Measurements from ENCODE around the gene SYT12.
A peak's percentile ranks its signal among the peaks of the same experiment; 100 is the strongest.

Gene SYT12

GRCh38 chr11:67031791-67032561, 9.0 kb downstream of the SYT12 start:
- no peaks in the 10 kb centered on the region for H3K9me3 Mint-ChIP-seq
- DNase-seq (no peak), ATAC-seq (no peak)
- no peak overlapping the region for H3K27ac Mint-ChIP-seq
- H3K36me3 Mint-ChIP-seq (ENCODE audit: low read depth), result no peaks in the 10 kb centered on the region
- H3K4me1 Mint-ChIP-seq, result peaks cover 2% of the 10 kb centered on the region
- H3K27me3 Mint-ChIP-seq, result peaks cover 35% of the 10 kb centered on the region
- no peak overlapping the region for H3K4me3 Mint-ChIP-seq

- Mint-ChIP-seq H3K36me3 (ENCODE audit: low read depth) (no peaks in the 10 kb centered on the region), H3K4me1 (peaks cover 2% of the 10 kb centered on the region), H3K27ac (no peak overlapping the region), H3K4me3 (no peak overlapping the region), H3K27me3 (peaks cover 33% of the 10 kb centered on the region), H3K9me3 (no peaks in the 10 kb centered on the region)
- no peak for DNase-seq
- ATAC-seq, result no peak
Observed at GRCh38 chr11:67032830-67033551, 10.1 kb downstream of the SYT12 start.

GRCh38 chr11:67033661-67034166, 10.8 kb downstream of the SYT12 start:
- Mint-ChIP-seq H3K9me3 (no peaks in the 10 kb centered on the region), H3K36me3 (ENCODE audit: low read depth) (no peaks in the 10 kb centered on the region), H3K4me1 (peaks cover 2% of the 10 kb centered on the region), H3K4me3 (no peak overlapping the region), H3K27me3 (peaks cover 35% of the 10 kb centered on the region), H3K27ac (no peak overlapping the region)
- ATAC-seq, result peak; percentile 52
- DNase-seq, result no peak

DNA sequence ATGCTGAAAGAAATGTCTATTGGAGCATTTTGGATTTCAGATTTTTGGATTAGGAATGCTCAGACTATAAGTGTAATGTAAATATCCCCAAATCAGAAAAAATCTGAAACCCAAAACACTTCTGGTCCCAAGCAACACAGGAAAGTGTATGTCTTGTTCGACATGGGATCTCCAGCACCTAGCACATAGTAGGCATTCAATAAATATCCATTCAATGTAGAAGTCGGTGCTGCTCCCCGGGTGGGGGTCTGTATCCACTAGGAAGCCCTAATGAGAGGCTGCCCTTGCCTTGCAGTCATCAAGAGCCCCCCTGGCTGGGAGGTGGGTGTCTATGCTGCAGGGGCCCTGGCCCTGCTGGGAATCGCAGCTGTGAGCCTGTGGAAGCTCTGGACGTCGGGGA, 11.4 kb downstream of the SYT12 start:
- H3K27me3 Mint-ChIP-seq, result peaks cover 29% of the 10 kb centered on the region
- ATAC-seq (no peak), DNase-seq (no peak)
- H3K4me3 Mint-ChIP-seq, result no peak overlapping the region
- H3K4me1 Mint-ChIP-seq, result peaks cover 2% of the 10 kb centered on the region
- H3K9me3 Mint-ChIP-seq, result no peaks in the 10 kb centered on the region
- no peaks in the 10 kb centered on the region for H3K36me3 Mint-ChIP-seq (ENCODE audit: low read depth)
- H3K27ac Mint-ChIP-seq, result no peak overlapping the region

DNA sequence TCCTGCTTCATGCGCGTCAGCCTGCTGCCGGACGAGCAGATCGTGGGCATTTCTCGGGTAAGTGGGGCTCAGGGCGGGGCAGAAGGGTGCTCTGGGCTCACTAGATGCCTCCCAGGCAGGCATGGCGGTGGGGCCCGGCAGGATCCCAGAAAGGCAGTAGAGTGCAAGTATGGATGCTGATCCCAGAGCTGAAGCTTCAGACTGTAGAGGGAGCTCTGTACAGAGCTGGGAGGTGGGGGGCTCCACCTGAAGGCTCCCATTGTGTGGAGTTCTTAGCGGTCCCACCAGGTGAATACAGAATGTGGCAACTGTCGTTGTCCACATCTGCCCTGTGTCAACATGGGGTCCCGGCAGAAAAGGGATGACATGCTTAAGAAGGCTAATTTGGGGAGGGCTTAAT, 17.2 kb downstream of the SYT12 start:
- H3K27me3 Mint-ChIP-seq, result peaks cover 21% of the 10 kb centered on the region
- no peak overlapping the region for H3K27ac Mint-ChIP-seq
- H3K9me3 Mint-ChIP-seq, result no peaks in the 10 kb centered on the region
- no peaks in the 10 kb centered on the region for H3K4me1 Mint-ChIP-seq
- DNase-seq (no peak), ATAC-seq (no peak)
- no peak overlapping the region for H3K4me3 Mint-ChIP-seq
- H3K36me3 Mint-ChIP-seq (ENCODE audit: low read depth), result no peaks in the 10 kb centered on the region

DNA sequence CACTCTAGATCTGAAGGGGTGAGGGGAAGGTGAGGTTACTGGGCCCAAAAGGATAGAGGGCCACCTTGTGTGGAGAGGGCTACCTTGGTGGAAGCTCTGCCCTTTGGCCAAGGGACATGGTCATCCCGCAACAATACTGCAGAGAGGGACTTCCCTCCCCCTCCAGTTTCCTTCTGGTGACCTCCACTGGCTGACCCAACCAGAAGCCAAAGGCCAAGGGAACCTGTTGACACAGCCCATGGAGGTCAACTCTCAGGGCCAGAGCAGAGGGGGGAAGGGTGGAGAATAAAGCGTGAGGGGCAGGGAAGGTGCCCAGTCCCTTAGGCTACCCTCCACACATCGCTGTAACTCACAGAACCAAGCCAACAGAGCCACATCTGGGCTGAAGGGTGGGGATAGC, 18.7 kb downstream of the SYT12 start:
- DNase-seq (no peak), ATAC-seq (no peak)
- H3K4me3 Mint-ChIP-seq, result no peak overlapping the region
- H3K4me1 Mint-ChIP-seq, result no peaks in the 10 kb centered on the region
- H3K36me3 Mint-ChIP-seq (ENCODE audit: low read depth), result no peaks in the 10 kb centered on the region
- H3K27me3 Mint-ChIP-seq, result peaks cover 22% of the 10 kb centered on the region
- H3K9me3 Mint-ChIP-seq, result no peaks in the 10 kb centered on the region
- no peak overlapping the region for H3K27ac Mint-ChIP-seq

GRCh38 chr11:67043572-67044349, 20.8 kb downstream of the SYT12 start:
- ATAC-seq (no peak), DNase-seq (no peak)
- peaks cover 18% of the 10 kb centered on the region for H3K27me3 Mint-ChIP-seq
- H3K36me3 Mint-ChIP-seq (ENCODE audit: low read depth), result no peaks in the 10 kb centered on the region
- H3K9me3 Mint-ChIP-seq, result no peaks in the 10 kb centered on the region
- H3K4me3 Mint-ChIP-seq, result no peak overlapping the region
- no peak overlapping the region for H3K27ac Mint-ChIP-seq
- H3K4me1 Mint-ChIP-seq, result no peaks in the 10 kb centered on the region

- H3K27me3 Mint-ChIP-seq, result peaks cover 18% of the 10 kb centered on the region
- no peak for ATAC-seq
Observed at GRCh38 chr11:67044496-67044895, 21.6 kb downstream of the SYT12 start.

GRCh38 chr11:67045314-67045713, 22.4 kb downstream of the SYT12 start:
- Mint-ChIP-seq H3K4me1 (no peaks in the 10 kb centered on the region), H3K36me3 (ENCODE audit: low read depth) (no peaks in the 10 kb centered on the region), H3K27ac (no peak overlapping the region), H3K9me3 (no peaks in the 10 kb centered on the region), H3K27me3 (peaks cover 12% of the 10 kb centered on the region), H3K4me3 (no peak overlapping the region)
- DNase-seq, result no peak
- ATAC-seq, result peak; percentile 34

More at GRCh38 chr11:67044496-67044895, 21.6 kb downstream of the SYT12 start:
- Mint-ChIP-seq H3K27ac (no peak overlapping the region), H3K36me3 (ENCODE audit: low read depth) (no peaks in the 10 kb centered on the region), H3K4me1 (no peaks in the 10 kb centered on the region), H3K4me3 (no peak overlapping the region), H3K9me3 (no peaks in the 10 kb centered on the region)
- DNase-seq, result no peak

DNA sequence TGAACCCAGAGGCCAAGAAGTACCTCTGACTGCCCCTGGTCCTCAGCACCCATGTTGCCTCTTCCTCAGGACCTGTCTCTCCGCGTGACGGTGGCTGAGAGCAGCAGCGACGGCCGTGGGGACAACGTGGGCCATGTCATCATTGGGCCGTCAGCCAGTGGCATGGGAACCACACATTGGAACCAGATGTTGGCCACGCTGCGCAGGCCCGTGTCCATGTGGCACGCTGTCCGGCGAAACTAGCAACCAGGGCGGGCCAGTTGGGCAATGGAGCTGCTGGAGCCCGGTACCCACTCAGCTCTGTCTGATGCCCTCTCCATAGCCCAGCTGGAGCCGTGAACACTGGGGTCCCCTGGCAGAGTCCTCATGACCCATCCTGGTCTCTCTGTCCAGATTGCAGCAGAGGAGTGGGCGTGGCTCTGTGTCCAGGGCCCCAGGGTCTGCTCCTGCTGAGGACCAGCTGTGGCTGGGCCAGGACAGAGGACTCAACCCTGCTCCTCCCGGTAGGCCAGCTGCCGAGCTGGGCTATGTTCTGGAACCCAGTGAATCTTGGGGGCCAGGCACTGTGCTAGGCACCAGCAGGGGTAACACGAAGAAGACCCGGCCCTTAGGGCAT, 25.7 kb downstream of the SYT12 start:
- DNase-seq (no peak), ATAC-seq (no peak)
- H3K27me3 Mint-ChIP-seq, result peaks cover 19% of the 10 kb centered on the region
- H3K4me1 Mint-ChIP-seq, result no peaks in the 10 kb centered on the region
- no peak overlapping the region for H3K27ac Mint-ChIP-seq
- no peak overlapping the region for H3K4me3 Mint-ChIP-seq
- no peaks in the 10 kb centered on the region for H3K9me3 Mint-ChIP-seq
- no peaks in the 10 kb centered on the region for H3K36me3 Mint-ChIP-seq (ENCODE audit: low read depth)

DNA sequence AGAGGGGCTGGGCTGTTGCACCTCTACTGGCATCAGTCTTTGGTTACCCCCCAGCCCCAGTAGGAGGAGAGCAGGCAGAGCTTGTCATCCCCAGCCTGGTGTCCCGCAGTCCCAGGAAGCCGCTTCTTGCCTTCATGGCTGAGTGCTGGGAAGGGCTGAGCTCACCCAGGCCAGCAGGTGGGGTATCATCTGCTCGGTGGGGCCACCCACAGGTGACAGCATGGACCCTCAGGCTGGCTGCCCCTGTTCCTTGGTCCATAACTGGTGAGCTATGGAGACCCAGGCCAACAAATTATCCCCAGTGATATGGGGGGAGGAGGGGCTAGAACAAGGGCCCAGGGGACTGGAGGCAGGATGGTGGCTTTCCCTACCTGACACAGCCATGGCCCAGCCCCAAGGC, 27.2 kb downstream of the SYT12 start:
- H3K4me1 Mint-ChIP-seq, result peaks cover 5% of the 10 kb centered on the region
- H3K27me3 Mint-ChIP-seq, result peaks cover 18% of the 10 kb centered on the region
- no peak for DNase-seq
- H3K9me3 Mint-ChIP-seq, result no peaks in the 10 kb centered on the region
- no peaks in the 10 kb centered on the region for H3K36me3 Mint-ChIP-seq (ENCODE audit: low read depth)
- no peak for ATAC-seq
- no peak overlapping the region for H3K4me3 Mint-ChIP-seq
- H3K27ac Mint-ChIP-seq, result no peak overlapping the region

DNA sequence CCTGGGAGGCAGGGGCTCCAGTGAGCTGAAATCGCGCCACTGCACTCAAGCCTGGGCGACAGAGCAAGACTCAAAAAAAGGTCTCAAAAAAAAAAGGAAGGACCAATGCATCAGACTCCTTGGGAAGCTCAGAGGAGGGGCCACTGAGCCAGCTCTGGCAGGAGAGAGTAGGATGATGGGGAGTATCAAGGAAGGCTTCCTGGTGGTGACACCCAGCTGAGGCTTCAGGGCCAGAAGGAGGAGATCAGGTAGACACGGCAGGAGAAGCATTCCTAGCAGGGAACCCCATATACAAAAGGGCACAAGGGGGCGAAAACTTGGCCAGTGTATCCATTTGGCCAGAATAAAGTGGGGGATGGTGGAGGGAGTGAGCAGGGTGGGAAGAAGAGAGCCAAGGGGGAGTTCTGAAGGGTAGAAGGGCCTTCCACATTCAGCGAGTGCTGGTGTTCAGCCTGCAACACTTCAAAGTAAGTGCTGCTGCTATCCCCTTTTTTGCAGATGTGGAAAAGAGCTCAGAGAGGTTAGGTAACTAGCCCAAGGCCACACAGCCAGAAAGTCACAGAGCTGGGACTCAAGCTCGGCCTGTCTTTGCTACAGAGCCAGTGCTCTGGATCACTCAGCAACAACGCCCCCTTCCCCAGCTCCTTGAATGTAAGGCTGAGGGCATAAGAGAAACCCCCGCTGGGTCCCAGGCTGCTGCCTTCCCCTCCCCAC, 28.4 kb downstream of the SYT12 start:
- H3K9me3 Mint-ChIP-seq, result no peaks in the 10 kb centered on the region
- H3K4me3 Mint-ChIP-seq, result no peak overlapping the region
- no peak for ATAC-seq
- no peaks in the 10 kb centered on the region for H3K36me3 Mint-ChIP-seq (ENCODE audit: low read depth)
- H3K4me1 Mint-ChIP-seq, result peaks cover 15% of the 10 kb centered on the region
- H3K27me3 Mint-ChIP-seq, result peaks cover 23% of the 10 kb centered on the region
- H3K27ac Mint-ChIP-seq, result no peak overlapping the region
- DNase-seq, result no peak

- peaks cover 21% of the 10 kb centered on the region for H3K27me3 Mint-ChIP-seq
- H3K36me3 Mint-ChIP-seq (ENCODE audit: low read depth), result no peaks in the 10 kb centered on the region
- H3K4me3 Mint-ChIP-seq, result no peak overlapping the region
- DNase-seq (no peak), ATAC-seq (no peak)
- no peaks in the 10 kb centered on the region for H3K9me3 Mint-ChIP-seq
- no peak overlapping the region for H3K27ac Mint-ChIP-seq
- peaks cover 17% of the 10 kb centered on the region for H3K4me1 Mint-ChIP-seq
Observed at GRCh38 chr11:67051945-67052488, 29.1 kb downstream of the SYT12 start.
